GM18508 (cell line): ENCODE results near the gene CHST11.
"Not testable (repeated sequence)": the region's sequence is repeated elsewhere in the genome, so short reads cannot be mapped to it uniquely, and the experiment has no call there.

Source experiments
- ATAC-seq: cut with Tn5 transposase; IDR thresholded peaks from one replicate; pipeline ENCODE4 v1.9.1; 2021; ENCODE audit warnings: moderate number of reproducible peaks; ENCODE audit not compliant: insufficient read depth, unreplicated experiment

The CHST11 gene

GRCh38 chr12:104613372-104613771, 156.6 kb downstream of the CHST11 start:
- not testable (repeated sequence) for ATAC-seq

DNA sequence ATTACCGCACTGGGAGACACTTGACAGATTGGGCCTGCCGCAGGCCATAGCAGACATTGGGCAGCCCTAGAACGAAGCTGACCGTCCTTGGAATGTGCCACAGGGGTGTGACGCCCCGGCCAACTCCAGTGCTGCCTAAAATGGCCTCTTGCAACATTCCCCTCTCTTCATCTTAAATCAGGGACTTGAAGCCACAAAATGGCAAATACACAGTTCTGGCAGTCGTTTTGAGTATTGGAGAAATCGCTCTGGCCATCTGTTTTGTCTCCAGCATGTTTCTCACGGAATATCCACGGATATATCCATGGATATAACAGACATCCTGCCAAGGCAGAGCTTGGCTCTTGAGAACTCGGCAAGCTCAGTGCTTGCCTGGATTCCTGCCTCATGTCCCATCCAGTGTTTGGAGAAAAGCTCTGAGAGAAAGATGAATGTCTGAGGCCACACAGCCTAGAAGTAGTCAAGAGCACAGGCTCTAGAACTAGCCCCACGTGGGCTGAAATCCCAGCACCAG, 158.4 kb downstream of the CHST11 start:
- ATAC-seq, result no peak

DNA sequence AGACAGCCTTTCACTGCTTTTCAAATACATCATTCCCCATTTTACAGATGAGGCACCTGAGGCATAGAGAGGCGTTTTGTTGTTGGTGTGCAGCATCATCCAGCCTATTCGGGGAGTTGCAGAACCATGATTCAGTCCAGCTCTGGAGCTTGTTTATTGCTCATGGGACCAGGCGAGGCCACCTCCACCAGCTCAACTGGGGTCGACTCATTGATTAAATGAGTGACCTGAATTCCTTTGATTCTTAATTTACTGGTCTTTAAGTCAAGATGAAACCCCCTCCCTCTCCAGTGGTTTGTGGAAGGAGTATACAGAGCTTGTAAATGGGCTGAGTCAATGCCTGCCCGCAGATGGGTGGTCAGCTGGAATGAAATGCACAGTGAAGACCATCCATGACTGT, 161.9 kb downstream of the CHST11 start:
- ATAC-seq, result no peak

- no peak for ATAC-seq
These were observed 162.6 kb downstream of the CHST11 start for GRCh38 chr12:104619305-104619704.

DNA sequence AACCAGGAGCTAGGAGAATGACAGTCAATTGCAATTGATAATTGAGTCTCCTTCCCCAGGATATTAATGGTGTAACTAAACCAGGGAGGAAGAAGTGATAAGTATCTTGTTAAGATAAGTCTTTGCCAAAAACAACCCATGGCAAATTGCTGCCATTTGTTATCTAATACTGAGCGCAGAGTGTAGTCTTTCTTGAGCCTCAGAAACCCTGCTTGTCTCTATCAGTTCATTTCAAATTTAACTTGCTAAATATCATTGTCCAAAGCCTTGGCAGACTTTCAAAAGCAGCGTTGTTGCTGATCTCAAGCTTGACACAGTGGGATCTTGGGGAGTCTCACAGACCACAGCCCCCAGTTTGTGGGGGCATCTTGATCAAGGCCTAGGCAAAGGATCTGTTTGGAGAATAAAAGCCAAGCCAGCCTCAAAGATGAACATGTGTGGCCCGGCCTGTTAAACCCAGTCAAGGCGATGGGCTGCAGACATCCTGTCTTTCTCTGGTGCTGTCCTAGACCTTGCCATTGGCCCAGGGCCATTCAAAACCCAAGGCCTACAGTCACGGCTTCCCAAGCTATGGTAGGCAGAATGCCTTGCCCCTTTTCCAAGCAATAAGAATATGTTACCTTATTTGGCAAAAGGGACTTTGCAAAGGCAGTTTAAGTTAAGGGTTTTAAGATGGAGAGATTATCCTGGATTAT, 164.2 kb downstream of the CHST11 start:
- no peak for ATAC-seq

- no peak for ATAC-seq
These were observed 166.2 kb downstream of the CHST11 start for GRCh38 chr12:104622928-104623327.

DNA sequence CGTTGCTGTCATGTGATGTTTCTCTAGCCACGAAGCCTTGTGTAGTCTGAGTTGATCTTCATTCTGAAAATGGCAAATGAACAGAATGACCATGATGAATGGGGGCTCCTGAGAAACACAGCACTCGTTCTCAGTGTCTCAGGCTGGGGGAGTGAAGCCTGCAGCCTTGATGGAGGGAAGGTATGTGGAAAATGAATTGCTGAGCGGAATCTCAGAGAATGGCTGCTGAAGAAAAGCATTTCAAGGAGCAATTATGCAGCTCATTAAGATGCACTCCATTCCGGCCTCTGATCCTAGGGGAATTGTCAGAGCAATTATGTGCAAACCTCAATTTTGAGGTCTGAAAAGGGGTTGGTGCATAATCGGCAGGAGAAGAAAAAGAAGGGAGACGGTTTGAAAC, 167.1 kb downstream of the CHST11 start:
- no peak for ATAC-seq

- ATAC-seq, result no peak
These were observed 167.8 kb downstream of the CHST11 start for GRCh38 chr12:104624529-104624928.

- ATAC-seq, result no peak
These were observed 169.5 kb downstream of the CHST11 start for GRCh38 chr12:104626069-104626837.

- no peak for ATAC-seq
These were observed 170.7 kb downstream of the CHST11 start for GRCh38 chr12:104627231-104627989.

GRCh38 chr12:104627990-104628830, 171.5 kb downstream of the CHST11 start:
- ATAC-seq, result no peak

DNA sequence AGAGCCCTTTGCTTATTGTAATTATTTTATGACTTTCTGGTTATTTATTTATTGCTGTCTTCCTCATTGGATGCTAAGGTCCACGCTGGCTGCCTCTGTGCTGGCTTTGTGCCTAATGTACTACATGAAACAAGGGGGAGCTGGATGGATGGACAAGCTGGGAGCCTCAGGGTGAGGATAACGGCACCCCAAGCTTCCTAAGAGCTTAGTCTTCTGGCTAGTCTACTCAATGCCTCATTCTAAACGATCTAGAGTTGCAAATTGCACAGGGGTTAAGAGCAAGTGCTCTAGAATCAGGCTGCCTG, 172.0 kb downstream of the CHST11 start:
- no peak for ATAC-seq

DNA sequence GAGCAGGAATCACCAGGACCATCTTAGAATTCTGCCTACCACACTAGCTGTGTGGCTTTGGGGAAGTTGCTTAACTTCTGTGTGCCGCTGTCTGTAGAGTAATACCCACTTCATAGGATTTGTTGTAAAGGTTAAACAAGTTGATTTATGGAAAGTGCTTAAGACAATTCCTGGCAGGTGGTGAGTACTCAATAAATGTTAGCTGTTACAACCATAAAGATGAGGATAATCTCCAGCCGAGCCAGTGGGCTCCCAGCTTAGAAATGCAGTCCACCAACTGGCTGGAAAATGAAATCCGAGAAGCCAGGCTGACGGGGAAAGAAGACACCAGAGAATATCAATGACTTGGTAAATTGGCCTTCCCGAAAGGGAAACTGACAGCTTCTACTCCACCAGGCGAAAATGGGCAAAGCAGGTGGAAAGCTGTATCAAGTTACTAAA, 173.5 kb downstream of the CHST11 start:
- ATAC-seq, result no peak

DNA sequence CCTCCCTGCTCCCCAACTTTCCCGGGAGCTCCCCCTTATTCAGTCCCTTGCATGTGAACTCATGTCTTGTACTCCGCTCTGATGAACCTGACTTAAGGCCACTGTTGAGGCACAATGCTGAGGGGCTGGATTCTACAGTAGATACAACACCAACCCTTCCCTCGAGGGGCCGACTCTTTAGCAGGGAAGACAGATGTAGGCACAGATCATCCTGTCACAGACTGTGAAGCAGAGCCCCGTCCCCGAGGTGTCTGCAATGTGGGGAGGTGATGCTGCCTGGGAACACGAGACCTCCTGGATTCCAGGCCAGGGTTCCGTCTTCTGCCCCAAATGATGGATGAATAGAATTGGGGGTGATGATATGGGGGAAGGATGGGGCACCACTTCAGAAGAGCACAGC, 175.1 kb downstream of the CHST11 start:
- no peak for ATAC-seq

- ATAC-seq, result no peak
These were observed 176.0 kb downstream of the CHST11 start for GRCh38 chr12:104632724-104633201.

DNA sequence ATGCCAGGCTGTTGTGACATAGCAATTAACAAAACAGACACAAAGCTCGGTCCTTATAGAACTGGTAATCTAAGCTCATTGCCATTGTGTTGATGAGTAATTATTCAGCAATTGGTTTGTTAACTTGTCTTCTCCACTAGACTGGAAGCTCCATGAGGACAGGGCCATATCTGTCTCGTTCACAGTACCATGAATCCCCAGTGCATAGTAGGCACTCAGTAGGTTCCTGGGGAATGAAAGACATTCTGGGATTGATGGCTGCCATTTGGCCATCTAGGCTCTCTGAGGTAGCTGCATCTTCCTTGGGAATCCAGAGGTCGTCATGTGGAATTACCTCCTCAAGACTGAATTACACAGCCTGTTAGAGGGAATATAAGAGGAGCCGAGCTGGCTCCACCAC, 177.3 kb downstream of the CHST11 start:
- ATAC-seq, result no peak

DNA sequence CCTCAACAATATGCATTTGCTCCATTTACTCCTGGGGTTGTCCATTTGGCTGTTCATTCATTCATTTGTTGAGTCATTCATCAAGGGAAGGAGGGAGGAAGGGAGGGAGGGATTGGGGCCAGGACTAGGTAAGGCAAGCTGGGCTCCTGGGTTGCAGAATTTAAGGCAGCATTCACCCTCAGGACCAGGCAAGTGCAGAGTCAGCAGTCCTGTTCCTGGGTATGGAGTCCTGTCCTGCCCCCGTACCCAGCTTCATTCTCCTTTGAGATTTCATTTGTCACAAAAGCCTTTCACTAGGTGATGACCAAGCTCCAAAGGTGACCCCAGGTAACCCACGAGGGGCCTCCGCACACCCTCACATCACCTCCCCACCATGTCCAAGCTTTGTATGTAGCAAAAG, 178.1 kb downstream of the CHST11 start:
- ATAC-seq, result no peak

- ATAC-seq, result no peak
These were observed 179.0 kb downstream of the CHST11 start for GRCh38 chr12:104635607-104636343.

DNA sequence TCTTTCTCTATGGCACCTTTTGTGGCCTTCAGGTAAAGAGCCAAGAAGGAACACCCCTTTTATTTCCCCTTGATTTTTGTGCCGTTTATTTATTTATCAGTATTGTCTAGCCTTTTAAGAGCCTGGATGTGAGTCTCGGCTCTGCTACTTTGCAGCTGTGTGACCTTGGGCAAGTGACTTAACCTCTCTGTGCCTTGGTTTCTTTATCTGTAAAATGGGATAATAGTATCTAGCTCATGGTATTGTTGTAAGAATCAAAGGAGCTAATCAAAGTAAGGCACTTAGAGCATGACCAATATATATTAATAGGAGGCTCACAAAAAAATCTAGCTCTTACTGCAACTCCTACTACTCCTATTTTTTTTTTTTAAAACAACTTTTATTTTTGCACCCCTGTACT, 179.7 kb downstream of the CHST11 start:
- ATAC-seq, result no peak
